ENCODE measurements around the gene SLC27A2. TPM values are rescaled to one million over a fixed set of nuclear protein-coding genes. Genes with fewer than 3 reads are reported as not detected.
A peak's percentile ranks its signal among the peaks of the same experiment; 100 is the strongest.

SLC27A2 gene
- total and polyA plus RNA-seq, 2 donors (not counting 1 experiment from before 2014, with no cell fraction given): 0.49 to 0.66 TPM

- Histone ChIP-seq H3K27ac (ENCODE audit: insufficient read depth, low read length) (no peak overlapping the region), H3K9ac (ENCODE audit: insufficient read depth, low read length) (no peak overlapping the region), H3K9me3 (ENCODE audit: control insufficient read depth, insufficient read depth, low read depth, low read length) (no peaks in the 10 kb centered on the region), H3K4me3 (replicated peaks in 1 of 4; ENCODE audit: control extremely low read depth in 1 of 4, insufficient read depth in 1 of 4, low read depth in 3 of 4, low read length in 4 of 4) (no peak overlapping the region), H3K79me2 (ENCODE audit: control insufficient read depth, insufficient read depth, low read length) (no peaks in the 10 kb centered on the region), H4K20me1 (ENCODE audit: control insufficient read depth, extremely low read depth, insufficient read depth, low read length) (no peaks in the 10 kb centered on the region), H3K36me3 (ENCODE audit: control insufficient read depth, insufficient read depth, low read length) (no peaks in the 10 kb centered on the region), H3K4me2 (ENCODE audit: extremely low read depth, insufficient read depth, low read length) (no peak overlapping the region), H3K27me3 (ENCODE audit: control insufficient read depth, insufficient read depth, low read length) (no peaks in the 10 kb centered on the region), H3K4me1 (ENCODE audit: control insufficient read depth, extremely low read depth, insufficient read depth, low read length) (peaks cover 13% of the 10 kb centered on the region), H2AFZ (ENCODE audit: low read length) (no peak overlapping the region)
- TF ChIP-seq CTCF (conservative IDR thresholded peaks at IDR 0.05 in 1 of 2, IDR thresholded peaks at IDR 0.05 in 1 of 2; ENCODE audit: low read depth in 1 of 2, low read length in 2 of 2) (no peak), EZH2 (IDR thresholded peaks at IDR 0.05; ENCODE audit: low read length, missing control alignments) (no peak)
- peak in 1 of 2 donors; percentile 41 for DNase-seq (ENCODE audit: low read depth in 2 of 2)
Observed at GRCh38 chr15:50163719-50164410, 18.1 kb upstream of the SLC27A2 start.

GRCh38 chr15:50164458-50164857 is 17.5 kb upstream of the SLC27A2 start:
- Histone ChIP-seq H3K36me3 (ENCODE audit: control insufficient read depth, insufficient read depth, low read length) (no peaks in the 10 kb centered on the region), H3K4me1 (ENCODE audit: control insufficient read depth, extremely low read depth, insufficient read depth, low read length) (peaks cover 13% of the 10 kb centered on the region), H3K4me2 (ENCODE audit: extremely low read depth, insufficient read depth, low read length) (peak overlapping the region; percentile 35), H3K9me3 (ENCODE audit: control insufficient read depth, insufficient read depth, low read depth, low read length) (no peaks in the 10 kb centered on the region), H3K27me3 (ENCODE audit: control insufficient read depth, insufficient read depth, low read length) (no peaks in the 10 kb centered on the region), H4K20me1 (ENCODE audit: control insufficient read depth, extremely low read depth, insufficient read depth, low read length) (no peaks in the 10 kb centered on the region), H3K27ac (ENCODE audit: insufficient read depth, low read length) (no peak overlapping the region), H3K4me3 (replicated peaks in 1 of 4; ENCODE audit: control extremely low read depth in 1 of 4, insufficient read depth in 1 of 4, low read depth in 3 of 4, low read length in 4 of 4) (no peak overlapping the region), H3K9ac (ENCODE audit: insufficient read depth, low read length) (no peak overlapping the region), H2AFZ (ENCODE audit: low read length) (no peak overlapping the region), H3K79me2 (ENCODE audit: control insufficient read depth, insufficient read depth, low read length) (no peaks in the 10 kb centered on the region)
- peak in 1 of 2 donors; percentile 43 for DNase-seq (ENCODE audit: low read depth in 2 of 2)
- TF ChIP-seq EZH2 (IDR thresholded peaks at IDR 0.05; ENCODE audit: low read length, missing control alignments): no peak
- no peak for TF ChIP-seq CTCF (conservative IDR thresholded peaks at IDR 0.05 in 1 of 2, IDR thresholded peaks at IDR 0.05 in 1 of 2; ENCODE audit: low read depth in 1 of 2, low read length in 2 of 2)

- Histone ChIP-seq H3K36me3 (ENCODE audit: control insufficient read depth, insufficient read depth, low read length) (no peaks in the 10 kb centered on the region), H4K20me1 (ENCODE audit: control insufficient read depth, extremely low read depth, insufficient read depth, low read length) (no peaks in the 10 kb centered on the region), H3K4me3 (replicated peaks in 1 of 4; ENCODE audit: control extremely low read depth in 1 of 4, insufficient read depth in 1 of 4, low read depth in 3 of 4, low read length in 4 of 4) (no peak overlapping the region), H3K9ac (ENCODE audit: insufficient read depth, low read length) (no peak overlapping the region), H3K27me3 (ENCODE audit: control insufficient read depth, insufficient read depth, low read length) (no peaks in the 10 kb centered on the region), H3K27ac (ENCODE audit: insufficient read depth, low read length) (peak overlapping the region; percentile 57), H3K79me2 (ENCODE audit: control insufficient read depth, insufficient read depth, low read length) (no peaks in the 10 kb centered on the region), H3K4me2 (ENCODE audit: extremely low read depth, insufficient read depth, low read length) (peak overlapping the region; percentile 48), H2AFZ (ENCODE audit: low read length) (peak overlapping the region; percentile 34), H3K4me1 (ENCODE audit: control insufficient read depth, extremely low read depth, insufficient read depth, low read length) (peaks cover 13% of the 10 kb centered on the region), H3K9me3 (ENCODE audit: control insufficient read depth, insufficient read depth, low read depth, low read length) (no peaks in the 10 kb centered on the region)
- DNase-seq (ENCODE audit: low read depth in 2 of 2): peak; percentile 73 to 88
- TF ChIP-seq CTCF (conservative IDR thresholded peaks at IDR 0.05 in 1 of 2, IDR thresholded peaks at IDR 0.05 in 1 of 2; ENCODE audit: low read depth in 1 of 2, low read length in 2 of 2) (peak in 1 of 2 donors; percentile 9), EZH2 (IDR thresholded peaks at IDR 0.05; ENCODE audit: low read length, missing control alignments) (no peak)
Observed at GRCh38 chr15:50166216-50166615, 15.8 kb upstream of the SLC27A2 start.
